Endothelial cell of umbilical vein (primary cell): ENCODE results near the gene HOXA9. TPM values are rescaled to one million over a fixed set of nuclear protein-coding genes. Genes with fewer than 3 reads are reported as not detected.

Experiments
- BruUV-seq: library from RNA; stranded (reverse); fragments of 400-500 nt; replicated peaks from 2 replicates; lab custom pipeline; 2021; lab: Mats Ljungman, UMichigan
- CTCF ChIA-PET: fragments of 300-600, 350-600 bp; sonication (Branson Sonifier 250); formaldehyde crosslinking; loops from one replicate; lab custom pipeline; 2021; ENCODE audit warnings: antibody characterized with exemption, inconsistent platforms; lab: Charles Lee
- POLR2A ChIA-PET: fragments of 300-600, 350-600 bp; sonication (Branson Sonifier 250); formaldehyde crosslinking; loops from one replicate; lab custom pipeline; 2021; ENCODE audit warnings: antibody characterized with exemption, inconsistent platforms; lab: Charles Lee
- DNase-seq: peaks from one replicate; pipeline ENCODE4 v3.0.0-alpha.2; 2011; ENCODE audit warnings: low read depth, low spot score
- FAIRE-seq: peaks from 2 replicates; lab custom pipeline; 2011; peaks lifted over from hg19 to GRCh38; lab: Jason Lieb, UNC
- H2AFZ ChIP-seq: 2 replicates; pipeline ENCODE4 v1.6.0; 2012; ENCODE audit warnings: low read depth, low read length, control low read depth, inconsistent platforms
- H3K27ac ChIP-seq: 2 replicates; pipeline ENCODE4 v1.5.1; 2011; ENCODE audit warnings: low read depth, mild to moderate bottlenecking, control low read depth, low read length, moderate library complexity; ENCODE audit not compliant: insufficient read depth
- H3K27me3 ChIP-seq, 2 experiments: 2 replicates each; pipeline versions ENCODE4 v1.6.0 to v1.6.1; 2011; ENCODE audit warnings: low read length in 2 of 2, mixed read lengths in 1 of 2; ENCODE audit not compliant: control insufficient read depth in 2 of 2, insufficient read depth in 2 of 2
- H3K36me3 ChIP-seq, 2 experiments: 2 replicates in 1 of 2; 3 replicates in 1 of 2; pipeline ENCODE4 v1.5.1; 2011; ENCODE audit warnings: low read length in 2 of 2, mild to moderate bottlenecking in 1 of 2, moderate library complexity in 1 of 2; ENCODE audit not compliant: control insufficient read depth in 2 of 2, insufficient read depth in 2 of 2; ENCODE audit errors: extremely low read depth in 1 of 2
- H3K4me1 ChIP-seq: 3 replicates; pipeline ENCODE4 v1.5.1; 2011; ENCODE audit warnings: mild to moderate bottlenecking, low read length; ENCODE audit not compliant: control insufficient read depth, insufficient read depth; ENCODE audit errors: extremely low read depth
- H3K4me2 ChIP-seq: 2 replicates; pipeline ENCODE4 v1.6.1; 2011; ENCODE audit warnings: low read length, control low read depth, mixed read lengths; ENCODE audit not compliant: insufficient read depth
- H3K4me3 ChIP-seq, 3 experiments: fragments of 200-600 bp in 1 of 3; sonication (generic), shearing (Covaris generic) in 1 of 3; replicated peaks in 1 of 3; 2 replicates each; pipeline ENCODE4 v1.5.1; 2011 to 2016; ENCODE audit warnings: control low read depth in 3 of 3, low read length in 3 of 3, mild to moderate bottlenecking in 2 of 3, inconsistent platforms in 1 of 3, low read depth in 1 of 3, moderate library complexity in 1 of 3; ENCODE audit not compliant: insufficient read depth in 1 of 3
- H3K79me2 ChIP-seq: 2 replicates; pipeline ENCODE4 v1.6.0; 2012; ENCODE audit warnings: low read length, inconsistent platforms; ENCODE audit not compliant: control insufficient read depth, insufficient read depth
- H3K9ac ChIP-seq: replicated peaks from 2 replicates; pipeline ENCODE3; 2011; ENCODE audit warnings: low read length, control low read depth; ENCODE audit not compliant: insufficient read depth; ENCODE audit errors: extremely low read depth
- H3K9me1 ChIP-seq: replicated peaks from 3 replicates; pipeline ENCODE4 v1.6.0; 2011; ENCODE audit warnings: mild to moderate bottlenecking, low read length; ENCODE audit not compliant: control insufficient read depth, insufficient read depth; ENCODE audit errors: extremely low read depth
- H3K9me3 ChIP-seq: replicated peaks from 2 replicates; pipeline ENCODE4 v1.5.1; 2012; ENCODE audit warnings: low read length, inconsistent platforms; ENCODE audit not compliant: control insufficient read depth, insufficient read depth
- H4K20me1 ChIP-seq: replicated peaks from 2 replicates; pipeline ENCODE3; 2011; ENCODE audit warnings: mild to moderate bottlenecking, low read length; ENCODE audit not compliant: control insufficient read depth, insufficient read depth; ENCODE audit errors: extremely low read depth
- CTCF ChIP-seq, 2 donors: IDR thresholded peaks; 1 replicate in 1 of 2; 2 replicates in 1 of 2; pipeline ENCODE4 v1.5.1; 2011; ENCODE audit warnings: low read length in 2 of 2, mild to moderate bottlenecking in 2 of 2, moderate library complexity in 2 of 2, control low read depth in 1 of 2, inconsistent platforms in 1 of 2, low read depth in 1 of 2; ENCODE audit not compliant: insufficient read depth in 1 of 2; ENCODE audit errors: extremely low read depth in 1 of 2
- EZH2 ChIP-seq: IDR thresholded peaks from 2 replicates; pipeline ENCODE4 v1.6.1; 2012; ENCODE audit warnings: borderline replicate concordance, low read depth, mild to moderate bottlenecking, moderate library complexity, low read length, inconsistent platforms; ENCODE audit not compliant: severe bottlenecking
- GATA2 ChIP-seq: IDR thresholded peaks from 2 replicates; pipeline ENCODE4 v1.7.0; 2011; ENCODE audit warnings: low read depth, mild to moderate bottlenecking, moderate library complexity, mixed read lengths, low read length; ENCODE audit not compliant: insufficient read length, insufficient read depth
- MYC ChIP-seq: IDR thresholded peaks from one replicate; pipeline ENCODE4 v1.6.1; 2011; ENCODE audit warnings: mild to moderate bottlenecking, low read depth, low read length
- dilution Hi-C: fragments of 300-500 bp; cut with MboI; formaldehyde crosslinking; loops from one replicate; pipeline ENCODE4 v1.15.0; 2019; ENCODE audit warnings: low sequenced_read_pairs; ENCODE audit not compliant: extremely low pct_ligation_motif_present
- intact Hi-C: fragments of 100-400 bp; cut with micrococcal nuclease; formaldehyde crosslinking; loops from one replicate; pipeline ENCODE4 v1.10.0; 2022
- polyA plus RNA-seq, 4 experiments: library from polyadenylated mRNA; depleted of rRNA in 3 of 4; stranded (reverse) in 3 of 4; unstranded in 1 of 4; fragments of >200 nt; gene quantifications; 2 replicates each; pipeline versions ENCODE4 v1.2.1 to v1.2.3, GENCODE V29; 2011 to 2012; ENCODE audit warnings: missing spikeins in 1 of 4
- total RNA-seq: library from RNA; stranded (reverse); gene quantifications from 2 replicates; pipeline ENCODE4 v1.2.3, GENCODE V29; 2021

The HOXA9 gene
- total and polyA plus RNA-seq, 2 donors (not counting 3 experiments of a cell fraction or from before 2014, with no cell fraction given), result 47.2 to 61.6 TPM

GRCh38 chr7:27207348-27207985 is 42.1 kb upstream of the HOXA9 start:
- Histone ChIP-seq H3K9ac (no peak overlapping the region), H3K4me3 (no peak overlapping the region), H3K4me2 (no peak overlapping the region), H3K27ac (no peak overlapping the region), H3K79me2 (no peaks in the 10 kb centered on the region), H3K9me3 (no peaks in the 10 kb centered on the region), H3K36me3 (no peaks in the 10 kb centered on the region), H3K9me1 (no peaks in the 10 kb centered on the region), H2AFZ (no peak overlapping the region), H3K27me3 (peaks cover 79 to 81% of the 10 kb centered on the region in 2 experiments), H4K20me1 (no peaks in the 10 kb centered on the region), H3K4me1 (peaks cover 14% of the 10 kb centered on the region)
- CTCF ChIA-PET, result interaction anchor here (1.4 to 2.2 kb wide), 4 partner anchors 11 to 567 kb away, joined by 3 to 11 read pairs (median 9); no protein-coding TSS in a partner anchor
- FAIRE-seq (no peak), DNase-seq (no peak)
- dilution Hi-C loops (no loop called here), intact Hi-C loops (no loop called here)
- TF ChIP-seq CTCF (IDR thresholded peaks at IDR 0.05; ENCODE audit: extremely low read depth in 1 of 2, insufficient read depth in 1 of 2, low read depth in 1 of 2, low read length in 2 of 2), result no peak
- no peak for TF ChIP-seq EZH2
- TF ChIP-seq GATA2, result no peak
- TF ChIP-seq MYC, result no peak
- POLR2A ChIA-PET, result interaction anchor here (0.7 kb wide), 1 partner anchor 294 kb away, joined by 5 read pairs; no protein-coding TSS in a partner anchor
- no TSS peak for BruUV-seq
